HS-27A (cell line): Measurements from ENCODE around the gene BEAN1.
A peak's percentile ranks its signal among the peaks of the same experiment; 100 is the strongest.

ENCODE experiments used
- DNase-seq: peaks from one replicate; pipeline ENCODE4 v3.0.0-alpha.2; 2012; ENCODE audit warnings: low read depth, missing footprints

The BEAN1 gene

DNA sequence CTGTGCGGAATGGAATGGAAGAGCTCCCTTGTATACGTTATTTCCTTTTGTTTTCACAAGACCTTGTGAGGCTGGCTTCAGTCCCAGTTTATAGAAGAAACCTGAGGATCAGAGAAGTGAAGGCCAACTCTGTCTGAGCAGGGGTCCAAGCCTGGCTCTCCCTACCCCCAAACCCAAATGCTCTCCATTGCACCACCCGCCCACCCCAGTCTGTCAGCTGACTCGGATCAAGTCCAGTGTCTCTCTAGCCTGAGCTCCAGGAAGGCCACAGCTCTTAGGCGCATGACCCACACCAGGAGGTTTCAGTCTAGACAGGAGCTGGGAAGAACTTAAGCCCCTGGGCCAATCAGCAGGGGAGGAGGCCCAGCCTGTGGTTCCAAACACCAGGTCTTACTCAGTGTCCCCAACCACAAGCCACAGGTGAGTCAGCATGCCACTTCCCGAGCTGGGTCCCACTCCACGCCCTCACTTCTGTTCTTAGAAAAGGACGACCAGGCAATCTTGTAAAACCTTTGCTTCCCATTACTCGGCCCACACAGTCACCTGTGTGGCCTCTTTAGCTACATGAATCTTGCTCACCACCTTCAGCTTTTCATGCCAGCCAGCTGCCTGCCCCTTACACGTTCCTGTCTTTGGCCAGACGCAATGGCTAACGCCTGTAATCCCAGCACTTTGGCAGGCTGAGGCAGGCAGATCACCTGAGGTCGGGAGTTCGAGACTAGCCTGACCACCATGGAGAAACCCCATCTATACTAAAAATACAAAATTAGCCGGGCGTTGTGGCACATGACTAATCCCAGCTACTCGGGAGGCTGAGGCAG, 95.1 kb downstream of the BEAN1 start:
- DNase-seq: peak; percentile 34

DNA sequence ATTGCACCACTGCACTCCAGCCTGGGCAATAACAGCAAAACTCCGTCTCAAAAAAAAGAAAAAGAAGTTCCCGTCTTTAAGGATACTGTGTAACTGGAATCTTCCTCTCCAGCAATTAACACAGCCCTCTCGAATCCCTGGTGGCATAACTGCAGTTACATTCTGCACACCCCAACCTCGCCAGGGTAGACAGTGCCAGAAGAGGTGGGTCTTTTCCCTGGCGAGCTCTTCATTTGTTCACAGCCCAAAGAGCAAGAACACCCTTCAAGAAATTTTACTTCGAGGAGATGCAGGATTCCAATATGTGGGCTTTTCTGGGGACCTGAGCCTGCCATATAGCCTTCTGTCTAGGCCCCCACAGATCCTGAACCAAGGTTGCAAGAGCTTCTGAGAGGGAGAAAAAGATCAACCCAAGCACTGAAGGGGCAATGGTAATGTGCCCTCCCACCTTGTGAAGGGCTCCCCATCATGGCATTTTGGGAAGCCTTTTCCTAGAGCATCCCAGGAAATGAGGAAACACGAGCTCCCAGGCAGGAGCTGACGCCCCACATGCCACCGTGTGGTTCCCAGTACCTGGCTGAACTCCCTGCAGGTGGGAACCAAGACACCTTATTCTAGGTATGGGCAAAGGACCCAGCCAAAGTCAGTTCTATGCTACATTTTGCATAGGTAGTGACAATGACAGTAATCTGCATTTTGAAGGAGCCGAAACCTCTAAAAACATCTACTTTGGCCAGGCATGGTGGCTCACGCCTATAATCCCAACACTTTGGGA, 95.9 kb downstream of the BEAN1 start:
- DNase-seq: no peak

DNA sequence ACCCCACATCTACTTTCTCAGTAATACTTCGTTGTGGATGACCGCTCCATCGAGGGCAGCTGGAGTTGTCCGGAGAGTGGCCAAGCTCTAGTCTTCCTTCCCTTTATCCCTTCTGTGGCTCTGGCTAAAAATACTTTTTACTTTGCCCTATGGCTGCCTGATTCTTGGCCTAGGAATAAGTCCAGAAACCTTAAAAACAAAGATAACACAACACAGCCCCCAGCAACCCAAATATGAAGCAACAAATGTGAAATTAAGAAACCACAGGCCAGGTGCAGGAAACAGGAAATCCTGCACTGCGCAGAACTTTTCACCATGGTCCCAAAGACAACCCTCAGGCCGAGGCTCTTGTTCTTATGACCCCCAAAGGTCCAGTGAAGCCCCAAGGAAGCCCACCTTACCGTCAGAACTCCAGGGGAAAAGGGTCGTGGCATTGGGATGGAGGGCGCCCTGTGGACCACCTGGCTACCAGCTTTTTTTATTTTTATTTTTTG, 96.8 kb downstream of the BEAN1 start:
- no peak for DNase-seq

DNA sequence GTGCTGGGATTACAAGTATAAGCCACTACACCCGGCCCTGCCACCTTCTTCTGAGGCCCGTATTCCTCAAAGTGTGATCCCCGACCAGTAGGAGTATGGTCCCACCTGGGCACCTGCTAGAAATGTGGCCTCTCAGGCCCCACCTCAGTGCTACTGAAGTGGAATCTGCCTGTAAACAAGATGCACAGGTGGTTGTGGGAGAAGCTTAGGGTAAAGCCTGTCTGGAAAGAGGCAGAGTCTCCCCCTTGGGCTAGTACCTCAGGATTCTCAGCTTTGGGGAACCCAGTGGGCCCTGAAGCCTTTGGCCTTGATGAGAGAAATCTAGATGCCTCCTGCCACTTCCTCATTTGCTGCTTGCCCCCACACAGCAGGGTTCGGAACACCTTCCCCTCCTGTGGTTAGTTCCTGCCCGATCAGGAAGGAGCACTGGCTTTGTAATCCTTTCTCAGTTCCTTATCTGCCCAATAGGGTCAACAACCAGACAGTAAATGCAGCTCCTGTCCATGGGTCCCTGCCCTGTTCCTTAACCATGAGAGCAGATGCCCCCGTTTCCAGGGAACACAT, 97.6 kb downstream of the BEAN1 start:
- no peak for DNase-seq

DNA sequence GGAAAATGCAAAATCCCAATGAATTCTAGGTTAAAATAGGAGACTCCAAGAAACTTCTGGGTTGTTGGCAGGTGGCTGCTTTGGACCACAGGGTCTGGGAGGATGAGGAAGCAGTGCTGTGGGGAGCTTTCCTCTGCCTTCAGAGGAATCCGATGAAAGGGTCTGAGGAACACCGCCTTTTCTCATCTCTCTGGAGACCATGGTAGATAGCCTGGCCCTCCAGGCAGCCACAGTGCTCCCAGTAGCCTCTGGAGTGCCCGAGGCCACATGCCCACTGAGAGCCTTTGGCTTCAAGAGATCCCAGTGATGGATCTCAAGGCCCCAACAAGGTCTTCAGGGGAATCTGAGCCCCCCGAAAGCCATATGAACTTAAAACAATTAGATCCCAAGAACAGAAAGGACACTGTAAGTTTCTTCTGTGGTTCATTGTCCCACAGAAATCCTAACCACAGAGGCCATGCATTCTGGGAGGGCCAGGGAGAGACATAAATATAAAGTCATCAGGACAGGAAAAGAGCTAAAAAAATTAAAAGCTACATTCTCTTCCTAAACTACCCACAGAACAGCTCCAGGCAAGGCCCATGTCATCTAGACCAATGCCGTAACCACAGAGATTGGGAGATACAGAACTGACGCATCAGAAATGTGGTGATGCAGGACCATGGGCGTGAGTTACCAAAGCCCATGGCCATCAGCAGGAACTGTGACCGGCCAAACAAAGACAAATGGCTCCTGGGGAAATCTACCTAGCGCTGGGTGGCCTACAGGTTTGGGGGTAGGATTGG, 98.5 kb downstream of the BEAN1 start:
- no peak for DNase-seq

DNA sequence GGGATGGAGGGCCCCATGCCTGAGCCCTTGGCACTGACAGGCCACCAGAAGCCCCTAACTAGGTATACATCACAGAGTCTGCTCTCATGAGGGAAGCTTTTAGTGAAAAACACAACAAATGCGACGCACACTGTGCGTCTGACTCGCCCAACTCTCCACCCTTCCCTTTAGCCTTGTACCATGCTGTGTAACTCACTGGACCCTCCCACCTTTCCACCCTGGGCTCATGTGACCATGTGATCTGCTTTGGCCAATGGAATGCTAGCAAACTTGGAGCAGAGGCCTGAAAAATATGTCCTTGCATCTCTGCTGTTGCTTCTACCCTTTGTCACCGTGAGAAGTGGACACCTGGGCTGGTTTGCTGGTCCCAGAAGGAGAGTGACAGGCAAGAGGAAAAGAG, 101.2 kb downstream of the BEAN1 start:
- no peak for DNase-seq

DNA sequence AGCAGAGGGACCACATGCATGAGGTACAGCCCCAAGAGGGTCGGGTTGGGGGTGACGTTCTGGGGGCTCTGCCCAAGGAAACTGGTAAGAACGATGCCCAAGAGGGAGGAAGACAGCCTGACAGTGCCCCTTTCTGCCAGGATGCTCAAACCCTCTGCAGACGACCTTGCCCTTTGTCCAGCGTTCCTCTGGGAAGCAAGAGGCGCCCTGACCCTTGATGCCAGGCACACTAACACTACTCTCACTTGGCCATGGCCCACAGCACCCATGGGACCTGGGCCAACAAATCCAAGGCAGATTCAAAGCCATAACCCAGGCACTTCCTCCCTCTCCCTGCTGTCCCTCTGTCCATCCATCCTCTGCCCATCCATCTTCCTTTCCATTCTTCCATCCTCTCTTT, 102.4 kb downstream of the BEAN1 start:
- no peak for DNase-seq
